HepG2 (cell line): ENCODE data around the gene ITGA2. TPM values are rescaled to one million over a fixed set of nuclear protein-coding genes. Genes with fewer than 3 reads are reported as not detected.

Experiments
- ADNP ChIP-seq: sonication (generic); formaldehyde crosslinking; IDR thresholded peaks from 2 replicates; pipeline ENCODE4 v1.4.0; 2020; ENCODE audit warnings: missing genetic modification reagents
- AGO2 ChIP-seq: fragments of 200-400 bp; formaldehyde crosslinking; optimal IDR thresholded peaks from 2 replicates; pipeline ENCODE3; 2017; ENCODE audit warnings: mild to moderate bottlenecking, low read depth, low read length, moderate library complexity
- AHDC1 ChIP-seq: sonication (generic); formaldehyde crosslinking; IDR thresholded peaks from 2 replicates; pipeline ENCODE4 v1.5.1; 2020; ENCODE audit warnings: mild to moderate bottlenecking, missing genetic modification reagents, borderline replicate concordance
- CEBPB ChIP-seq: IDR thresholded peaks from 2 replicates; pipeline ENCODE4 v1.6.1; 2011; ENCODE audit warnings: low read depth, low read length, improper control_type of control experiment, borderline replicate concordance
- DNMT3B ChIP-seq: conservative IDR thresholded peaks from 2 replicates; pipeline ENCODE4 v1.6.1; 2016; ENCODE audit warnings: missing biosample characterization, control low read depth
- ELF4 ChIP-seq: sonication (generic); formaldehyde crosslinking; IDR thresholded peaks from 2 replicates; pipeline ENCODE4 v1.5.0; 2020; ENCODE audit warnings: missing genetic modification reagents, mild to moderate bottlenecking, moderate library complexity, borderline replicate concordance
- MAFK ChIP-seq, 2 experiments: IDR thresholded peaks in 1 of 2; conservative IDR thresholded peaks in 1 of 2; 2 replicates each; pipeline ENCODE4 v1.6.1; 2011; ENCODE audit warnings: improper control_type of control experiment in 2 of 2, low read length in 2 of 2
- TBL1XR1 ChIP-seq: fragments of 150-350 bp; IDR thresholded peaks from 2 replicates; pipeline ENCODE4 v1.6.1; 2014; ENCODE audit warnings: borderline replicate concordance, low read length; ENCODE audit not compliant: partially characterized antibody
- ZNF496 ChIP-seq: sonication (generic); formaldehyde crosslinking; IDR thresholded peaks from 2 replicates; pipeline ENCODE4 v1.8.1; 2023; ENCODE audit warnings: mild to moderate bottlenecking, moderate library complexity, missing genetic modification reagents; ENCODE audit not compliant: insufficient replicate concordance
- ZNF589 ChIP-seq: sonication (generic); formaldehyde crosslinking; conservative IDR thresholded peaks from 2 replicates; pipeline ENCODE4 v1.8.0; 2022; ENCODE audit warnings: mild to moderate bottlenecking, moderate library complexity, missing genetic modification reagents
- ZNF644 ChIP-seq: IDR thresholded peaks from 2 replicates; pipeline ENCODE4 v1.6.1; 2016; ENCODE audit warnings: low read depth
- ZNF737 ChIP-seq: sonication (generic); formaldehyde crosslinking; IDR thresholded peaks from 2 replicates; pipeline ENCODE4 v1.5.0; 2020; ENCODE audit warnings: missing genetic modification reagents, mild to moderate bottlenecking, borderline replicate concordance
- ZNF781 ChIP-seq: sonication (generic); formaldehyde crosslinking; IDR thresholded peaks from 2 replicates; pipeline ENCODE4 v1.5.1; 2020; ENCODE audit warnings: borderline replicate concordance, mild to moderate bottlenecking, missing genetic modification reagents; ENCODE audit errors: not compliant biosample characterization
- polyA plus RNA-seq, 8 experiments: library from polyadenylated mRNA; depleted of rRNA in 3 of 8; stranded (reverse) in 7 of 8; unstranded in 1 of 8; fragments of >200 nt; fragmentation: Illumina TruSeq in 4 of 8; extraction: Trizol in 4 of 8; gene quantifications; 2 replicates each; pipeline versions ENCODE4 v1.2.1 to v1.2.3, GENCODE V29; 2011 to 2016; ENCODE audit warnings: low read depth in 4 of 8, missing spikeins in 1 of 8, mixed read lengths in 1 of 8; ENCODE audit not compliant: insufficient read depth in 1 of 8
- total RNA-seq, 5 experiments: library from RNA; depleted of rRNA; stranded (reverse); fragments of >200 nt; fragmentation: Illumina TruSeq; extraction: Trizol; gene quantifications; 2 replicates each; pipeline ENCODE4 v1.2.3, GENCODE V29; 2016; ENCODE audit warnings: low read depth in 1 of 5
- TF ChIP-seq, protein P1 (sequence below): sonication (generic); formaldehyde crosslinking; IDR thresholded peaks from 2 replicates; pipeline ENCODE4 v1.4.0; 2020; ENCODE audit warnings: missing genetic modification reagents
- TF ChIP-seq, protein P2 (sequence below): sonication (generic); formaldehyde crosslinking; IDR thresholded peaks from 2 replicates; pipeline ENCODE4 v1.5.0; 2020; ENCODE audit warnings: missing genetic modification reagents
- TF ChIP-seq, protein P3 (sequence below): sonication (generic); formaldehyde crosslinking; IDR thresholded peaks from 2 replicates; pipeline ENCODE4 v1.9.0; 2021; ENCODE audit warnings: missing genetic modification reagents, borderline replicate concordance

ITGA2 gene
- total and polyA plus RNA-seq, 2 of the 13 experiments (the other 11 are each of a cell fraction or from before 2014, with no cell fraction given) = 15.8 to 58.3 TPM

DNA sequence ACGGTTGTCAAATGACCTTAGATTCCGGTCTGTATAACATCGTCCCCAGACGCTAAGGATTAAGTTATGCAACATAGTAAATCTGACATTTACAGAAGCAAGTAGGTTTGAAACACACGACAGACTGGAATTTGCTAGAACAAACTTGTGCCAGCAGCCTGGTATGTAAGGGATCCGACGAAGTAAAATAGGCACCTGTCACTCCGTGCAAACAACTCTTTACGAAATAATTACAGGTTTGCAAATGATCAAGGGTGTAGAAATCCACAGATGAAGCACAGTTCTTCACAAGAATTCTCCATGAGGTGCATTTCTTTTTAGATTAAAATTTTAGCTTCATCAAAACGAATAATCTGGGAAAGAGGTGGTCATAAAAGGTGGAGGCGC is 119.9 kb downstream of the ITGA2 start (continued):
- TF ChIP-seq, protein P1, sequence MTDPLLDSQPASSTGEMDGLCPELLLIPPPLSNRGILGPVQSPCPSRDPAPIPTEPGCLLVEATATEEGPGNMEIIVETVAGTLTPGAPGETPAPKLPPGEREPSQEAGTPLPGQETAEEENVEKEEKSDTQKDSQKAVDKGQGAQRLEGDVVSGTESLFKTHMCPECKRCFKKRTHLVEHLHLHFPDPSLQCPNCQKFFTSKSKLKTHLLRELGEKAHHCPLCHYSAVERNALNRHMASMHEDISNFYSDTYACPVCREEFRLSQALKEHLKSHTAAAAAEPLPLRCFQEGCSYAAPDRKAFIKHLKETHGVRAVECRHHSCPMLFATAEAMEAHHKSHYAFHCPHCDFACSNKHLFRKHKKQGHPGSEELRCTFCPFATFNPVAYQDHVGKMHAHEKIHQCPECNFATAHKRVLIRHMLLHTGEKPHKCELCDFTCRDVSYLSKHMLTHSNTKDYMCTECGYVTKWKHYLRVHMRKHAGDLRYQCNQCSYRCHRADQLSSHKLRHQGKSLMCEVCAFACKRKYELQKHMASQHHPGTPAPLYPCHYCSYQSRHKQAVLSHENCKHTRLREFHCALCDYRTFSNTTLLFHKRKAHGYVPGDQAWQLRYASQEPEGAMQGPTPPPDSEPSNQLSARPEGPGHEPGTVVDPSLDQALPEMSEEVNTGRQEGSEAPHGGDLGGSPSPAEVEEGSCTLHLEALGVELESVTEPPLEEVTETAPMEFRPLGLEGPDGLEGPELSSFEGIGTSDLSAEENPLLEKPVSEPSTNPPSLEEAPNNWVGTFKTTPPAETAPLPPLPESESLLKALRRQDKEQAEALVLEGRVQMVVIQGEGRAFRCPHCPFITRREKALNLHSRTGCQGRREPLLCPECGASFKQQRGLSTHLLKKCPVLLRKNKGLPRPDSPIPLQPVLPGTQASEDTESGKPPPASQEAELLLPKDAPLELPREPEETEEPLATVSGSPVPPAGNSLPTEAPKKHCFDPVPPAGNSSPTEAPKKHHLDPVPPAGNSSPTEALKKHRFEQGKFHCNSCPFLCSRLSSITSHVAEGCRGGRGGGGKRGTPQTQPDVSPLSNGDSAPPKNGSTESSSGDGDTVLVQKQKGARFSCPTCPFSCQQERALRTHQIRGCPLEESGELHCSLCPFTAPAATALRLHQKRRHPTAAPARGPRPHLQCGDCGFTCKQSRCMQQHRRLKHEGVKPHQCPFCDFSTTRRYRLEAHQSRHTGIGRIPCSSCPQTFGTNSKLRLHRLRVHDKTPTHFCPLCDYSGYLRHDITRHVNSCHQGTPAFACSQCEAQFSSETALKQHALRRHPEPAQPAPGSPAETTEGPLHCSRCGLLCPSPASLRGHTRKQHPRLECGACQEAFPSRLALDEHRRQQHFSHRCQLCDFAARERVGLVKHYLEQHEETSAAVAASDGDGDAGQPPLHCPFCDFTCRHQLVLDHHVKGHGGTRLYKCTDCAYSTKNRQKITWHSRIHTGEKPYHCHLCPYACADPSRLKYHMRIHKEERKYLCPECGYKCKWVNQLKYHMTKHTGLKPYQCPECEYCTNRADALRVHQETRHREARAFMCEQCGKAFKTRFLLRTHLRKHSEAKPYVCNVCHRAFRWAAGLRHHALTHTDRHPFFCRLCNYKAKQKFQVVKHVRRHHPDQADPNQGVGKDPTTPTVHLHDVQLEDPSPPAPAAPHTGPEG (CRISPR knock-in tag) = 0 out of 2 replicates have a peak, but pooled peaks have one; percentile 0
- no peak for TF ChIP-seq TBL1XR1
- TF ChIP-seq ZNF589 = no peak
- no peak for TF ChIP-seq MAFK (conservative IDR thresholded peaks at IDR 0.05 in 1 of 2, IDR thresholded peaks at IDR 0.05 in 1 of 2; ENCODE audit: low read length in 2 of 2)
- TF ChIP-seq ZNF737 (CRISPR knock-in tag) = no peak
- TF ChIP-seq, protein P2, sequence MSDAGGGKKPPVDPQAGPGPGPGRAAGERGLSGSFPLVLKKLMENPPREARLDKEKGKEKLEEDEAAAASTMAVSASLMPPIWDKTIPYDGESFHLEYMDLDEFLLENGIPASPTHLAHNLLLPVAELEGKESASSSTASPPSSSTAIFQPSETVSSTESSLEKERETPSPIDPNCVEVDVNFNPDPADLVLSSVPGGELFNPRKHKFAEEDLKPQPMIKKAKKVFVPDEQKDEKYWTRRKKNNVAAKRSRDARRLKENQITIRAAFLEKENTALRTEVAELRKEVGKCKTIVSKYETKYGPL (CRISPR knock-in tag) = peak; percentile 91
- peak; percentile 38; the same call in 1 of the 2 replicates for TF ChIP-seq CEBPB
- TF ChIP-seq ADNP (CRISPR knock-in tag) = no peak
- TF ChIP-seq ZNF496 (CRISPR knock-in tag) = no peak
- no peak for TF ChIP-seq ZNF781 (CRISPR knock-in tag)
- TF ChIP-seq, protein P3, sequence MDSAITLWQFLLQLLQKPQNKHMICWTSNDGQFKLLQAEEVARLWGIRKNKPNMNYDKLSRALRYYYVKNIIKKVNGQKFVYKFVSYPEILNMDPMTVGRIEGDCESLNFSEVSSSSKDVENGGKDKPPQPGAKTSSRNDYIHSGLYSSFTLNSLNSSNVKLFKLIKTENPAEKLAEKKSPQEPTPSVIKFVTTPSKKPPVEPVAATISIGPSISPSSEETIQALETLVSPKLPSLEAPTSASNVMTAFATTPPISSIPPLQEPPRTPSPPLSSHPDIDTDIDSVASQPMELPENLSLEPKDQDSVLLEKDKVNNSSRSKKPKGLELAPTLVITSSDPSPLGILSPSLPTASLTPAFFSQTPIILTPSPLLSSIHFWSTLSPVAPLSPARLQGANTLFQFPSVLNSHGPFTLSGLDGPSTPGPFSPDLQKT = no peak
- no peak for TF ChIP-seq ZNF644
- TF ChIP-seq AGO2 = no peak
- 0 out of 2 replicates have a peak, but pooled peaks have one; percentile 45 for TF ChIP-seq ELF4 (CRISPR knock-in tag)
- TF ChIP-seq DNMT3B (CRISPR knock-in tag) = 0 out of 2 replicates have a peak, but pooled peaks have one; percentile 16
- TF ChIP-seq AHDC1 = no peak
